CD4-positive, alpha-beta T cell (primary cell): ENCODE data around the gene CERS6. TPM values are rescaled to one million over a fixed set of nuclear protein-coding genes. Genes with fewer than 3 reads are reported as not detected.
"Not testable (repeated sequence)": the region's sequence is repeated elsewhere in the genome, so short reads cannot be mapped to it uniquely, and the experiment has no call there.

Source experiments
- ATAC-seq: fragments of 200-7000 bp; cut with Tn5 transposase; one replicate; pipeline ENCODE4 v1.10.0; 2022; ENCODE audit warnings: mild to moderate bottlenecking; ENCODE audit not compliant: poor library complexity
- CTCF ChIA-PET: fragments of 350-600 bp; sonication (Branson Sonifier 250); formaldehyde crosslinking; loops from one replicate; lab custom pipeline; 2021; ENCODE audit warnings: antibody characterized with exemption, inconsistent platforms; lab: Charles Lee
- POLR2A ChIA-PET: fragments of 350-600 bp; sonication (Branson Sonifier 250); formaldehyde crosslinking; loops from one replicate; lab custom pipeline; 2021; ENCODE audit warnings: antibody characterized with exemption, inconsistent platforms; lab: Charles Lee
- DNase-seq, 14 experiments: peaks; one replicate each; pipeline ENCODE4 v3.0.0-alpha.2; 2013 to 2020; ENCODE audit warnings: mixed read lengths in 2 of 14
- H3K27ac ChIP-seq, 2 donors: one replicate each; pipeline versions ENCODE4 v1.5.1 to v1.7.0; 2013; ENCODE audit warnings: low read length in 2 of 2, low read depth in 1 of 2, mild to moderate bottlenecking in 1 of 2
- H3K27me3 ChIP-seq, 2 experiments: 1 replicate in 1 of 2; 2 replicates in 1 of 2; pipeline versions ENCODE4 v1.6.1 to v1.7.0; 2013; ENCODE audit warnings: low read length in 2 of 2, control low read depth in 1 of 2, mild to moderate bottlenecking in 1 of 2, moderate library complexity in 1 of 2; ENCODE audit not compliant: insufficient read depth in 2 of 2, control insufficient read depth in 1 of 2
- H3K36me3 ChIP-seq: one replicate; pipeline ENCODE4 v1.6.1; 2013; ENCODE audit warnings: low read length, control low read depth; ENCODE audit not compliant: insufficient read depth
- H3K4me1 ChIP-seq: one replicate; pipeline ENCODE4 v1.6.1; 2013; ENCODE audit warnings: low read length, control low read depth; ENCODE audit not compliant: insufficient read depth
- H3K4me3 ChIP-seq: one replicate; pipeline ENCODE4 v1.5.1; 2013; ENCODE audit warnings: mild to moderate bottlenecking, low read length, moderate library complexity
- H3K9me3 ChIP-seq, 2 experiments: 1 replicate in 1 of 2; 2 replicates in 1 of 2; pipeline versions ENCODE4 v1.6.1 to v1.7.0; 2013; ENCODE audit warnings: low read length in 2 of 2, mild to moderate bottlenecking in 2 of 2, control low read depth in 1 of 2, moderate library complexity in 1 of 2; ENCODE audit not compliant: control insufficient read depth in 1 of 2, insufficient read depth in 1 of 2
- H3K27ac Mint-ChIP-seq: one replicate; pipeline ENCODE4 v1.8.0; 2020; ENCODE audit warnings: mixed read lengths
- H3K27me3 Mint-ChIP-seq: one replicate; pipeline ENCODE4 v1.8.0; 2021; ENCODE audit warnings: mixed read lengths
- H3K36me3 Mint-ChIP-seq: one replicate; pipeline ENCODE4 v1.8.0; 2021; ENCODE audit warnings: low read depth, mixed read lengths
- H3K4me1 Mint-ChIP-seq: one replicate; pipeline ENCODE4 v1.8.0; 2021; ENCODE audit warnings: low read depth, mixed read lengths
- H3K4me3 Mint-ChIP-seq: one replicate; pipeline ENCODE4 v1.8.0; 2020; ENCODE audit warnings: mild to moderate bottlenecking, mixed read lengths
- H3K9me3 Mint-ChIP-seq: one replicate; pipeline ENCODE4 v1.8.0; 2020; ENCODE audit warnings: mixed read lengths
- intact Hi-C, 2 experiments: fragments of 100-400 bp; cut with DNase I in 1 of 2; cut with micrococcal nuclease in 1 of 2; formaldehyde crosslinking; loops; one replicate each; pipeline versions ENCODE4 v1.15.1 to v1.9.0; 2023 to 2025; cut with DNase I, micrococcal nuclease
- total RNA-seq, 174 experiments: library from RNA in 2 of 174; stranded (reverse) in 2 of 174; gene quantifications; one replicate each; pipeline ENCODE4 v1.2.3 and lab custom pipeline; 2021 to 2026
- TF ChIP-seq, protein P1 (sequence below): fragments of 200-600 bp; IDR thresholded peaks from one replicate; pipeline ENCODE4 v1.8.0; 2022; ENCODE audit warnings: antibody characterized with exemption, mild to moderate bottlenecking

CERS6 gene
- total RNA-seq, 2 experiments from 2014 or later, result 16.9 to 17.9 TPM

DNA sequence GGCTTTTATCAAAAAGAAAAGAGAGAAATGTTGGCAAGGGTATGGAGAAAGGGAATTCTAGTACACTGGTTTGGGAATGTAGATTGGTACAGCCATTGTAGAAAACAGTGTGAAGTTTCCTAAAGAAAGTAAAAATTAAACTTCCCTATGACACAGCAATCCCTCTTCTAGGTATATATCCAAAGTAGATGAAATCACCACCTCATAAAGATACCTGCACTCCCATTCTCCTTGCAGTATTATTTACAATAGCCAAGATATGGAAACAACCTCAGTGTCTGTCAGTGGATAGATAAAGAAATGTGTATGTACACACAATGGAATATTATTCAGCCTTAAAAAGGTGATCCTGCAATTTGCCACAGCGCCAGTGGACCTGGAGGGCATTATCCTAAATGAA, 199.1 kb downstream of the CERS6 start:
- CTCF ChIA-PET, result no interaction called here
- Mint-ChIP-seq H3K9me3 (no peaks in the 10 kb centered on the region), H3K4me1 (peaks cover 1% of the 10 kb centered on the region), H3K4me3 (no peak overlapping the region), H3K27ac (no peak overlapping the region), H3K27me3 (no peaks in the 10 kb centered on the region), H3K36me3 (peaks cover 15% of the 10 kb centered on the region)
- DNase-seq, result no peak
- intact Hi-C loops, result no loop called here
- H3K36me3 ChIP-seq, result no peaks in the 10 kb centered on the region
- H3K27me3 ChIP-seq, result no peaks in the 10 kb centered on the region
- POLR2A ChIA-PET, result no interaction called here
- H3K9me3 ChIP-seq, result no peaks in the 10 kb centered on the region
- TF ChIP-seq, protein P1, sequence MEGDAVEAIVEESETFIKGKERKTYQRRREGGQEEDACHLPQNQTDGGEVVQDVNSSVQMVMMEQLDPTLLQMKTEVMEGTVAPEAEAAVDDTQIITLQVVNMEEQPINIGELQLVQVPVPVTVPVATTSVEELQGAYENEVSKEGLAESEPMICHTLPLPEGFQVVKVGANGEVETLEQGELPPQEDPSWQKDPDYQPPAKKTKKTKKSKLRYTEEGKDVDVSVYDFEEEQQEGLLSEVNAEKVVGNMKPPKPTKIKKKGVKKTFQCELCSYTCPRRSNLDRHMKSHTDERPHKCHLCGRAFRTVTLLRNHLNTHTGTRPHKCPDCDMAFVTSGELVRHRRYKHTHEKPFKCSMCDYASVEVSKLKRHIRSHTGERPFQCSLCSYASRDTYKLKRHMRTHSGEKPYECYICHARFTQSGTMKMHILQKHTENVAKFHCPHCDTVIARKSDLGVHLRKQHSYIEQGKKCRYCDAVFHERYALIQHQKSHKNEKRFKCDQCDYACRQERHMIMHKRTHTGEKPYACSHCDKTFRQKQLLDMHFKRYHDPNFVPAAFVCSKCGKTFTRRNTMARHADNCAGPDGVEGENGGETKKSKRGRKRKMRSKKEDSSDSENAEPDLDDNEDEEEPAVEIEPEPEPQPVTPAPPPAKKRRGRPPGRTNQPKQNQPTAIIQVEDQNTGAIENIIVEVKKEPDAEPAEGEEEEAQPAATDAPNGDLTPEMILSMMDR, result no peak
- no peaks in the 10 kb centered on the region for H3K4me1 ChIP-seq
- no peak overlapping the region for H3K27ac ChIP-seq
- H3K4me3 ChIP-seq, result no peak overlapping the region
- no peak for ATAC-seq

- DNase-seq, H3K27ac Mint-ChIP-seq, intact Hi-C loops, H3K27me3 Mint-ChIP-seq, H3K27ac ChIP-seq, H3K4me1 Mint-ChIP-seq, H3K9me3 ChIP-seq, H3K4me1 ChIP-seq, H3K4me3 Mint-ChIP-seq, H3K9me3 Mint-ChIP-seq, ATAC-seq, H3K27me3 ChIP-seq, CTCF ChIA-PET, H3K36me3 ChIP-seq, H3K4me3 ChIP-seq, POLR2A ChIA-PET: not testable (repeated sequence)
- H3K36me3 Mint-ChIP-seq, result peaks cover 15% of the 10 kb centered on the region
Observed at GRCh38 chr2:168657378-168657777, 201.3 kb downstream of the CERS6 start.

GRCh38 chr2:168658706-168659105, 202.6 kb downstream of the CERS6 start:
- ChIA-PET CTCF (no interaction called here), POLR2A (no interaction called here)
- Histone ChIP-seq H3K36me3 (no peaks in the 10 kb centered on the region), H3K4me3 (no peak overlapping the region), H3K4me1 (no peaks in the 10 kb centered on the region), H3K27ac (no peak overlapping the region), H3K9me3 (no peaks in the 10 kb centered on the region), H3K27me3 (no peaks in the 10 kb centered on the region)
- H3K9me3 Mint-ChIP-seq, result no peaks in the 10 kb centered on the region
- DNase-seq (no peak), ATAC-seq (no peak)
- peaks cover 15% of the 10 kb centered on the region for H3K36me3 Mint-ChIP-seq
- H3K27me3 Mint-ChIP-seq, result no peaks in the 10 kb centered on the region
- no peaks in the 10 kb centered on the region for H3K4me1 Mint-ChIP-seq
- intact Hi-C loops, result no loop called here
- TF ChIP-seq, protein P1, result no peak
- H3K4me3 Mint-ChIP-seq, result no peak overlapping the region
- no peak overlapping the region for H3K27ac Mint-ChIP-seq
